ENCODE data around the gene PCDHA1.
"Not testable (repeated sequence)": the region's sequence is repeated elsewhere in the genome, so short reads cannot be mapped to it uniquely, and the experiment has no call there.

PCDHA1 gene

DNA sequence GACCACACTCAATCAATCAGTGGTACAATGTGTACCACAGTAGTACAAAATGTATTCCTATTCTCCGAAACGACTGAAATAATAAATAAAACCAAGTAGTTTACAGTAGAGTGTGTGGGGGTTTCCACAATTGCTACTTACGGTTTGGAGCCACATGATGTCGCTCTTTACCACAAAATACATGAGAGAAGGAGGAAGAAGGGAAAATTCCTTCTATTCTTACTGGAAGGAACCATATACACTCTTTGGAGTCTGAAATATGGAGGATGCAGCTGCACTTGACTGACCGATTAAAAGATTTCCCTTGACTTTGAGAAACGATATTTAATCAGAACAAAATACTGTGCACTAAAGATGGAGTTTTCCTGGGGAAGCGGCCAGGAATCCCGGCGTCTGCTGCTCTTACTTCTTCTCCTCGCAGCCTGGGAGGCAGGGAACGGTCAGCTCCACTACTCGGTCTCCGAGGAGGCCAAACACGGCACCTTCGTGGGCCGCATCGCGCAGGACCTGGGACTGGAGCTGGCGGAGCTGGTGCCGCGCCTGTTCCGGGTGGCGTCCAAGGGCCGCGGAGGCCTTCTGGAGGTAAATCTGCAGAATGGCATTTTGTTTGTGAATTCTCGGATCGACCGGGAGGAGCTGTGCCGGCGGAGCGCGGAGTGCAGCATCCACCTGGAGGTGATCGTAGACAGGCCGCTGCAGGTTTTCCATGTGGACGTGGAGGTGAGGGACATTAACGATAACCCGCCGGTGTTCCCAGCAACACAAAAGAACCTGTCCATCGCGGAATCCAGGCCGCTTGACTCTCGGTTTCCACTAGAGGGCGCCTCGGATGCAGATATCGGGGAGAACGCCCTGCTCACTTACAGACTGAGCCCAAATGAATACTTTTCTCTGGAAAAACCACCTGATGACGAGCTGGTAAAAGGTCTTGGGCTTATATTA, 21.2 kb downstream of the PCDHA1 start, which contains the start of gene PCDHA4:
PCDHA4 (plus strand) TSS at position 235 of the 942 bp plus-strand sequence.
- Histone ChIP-seq H3K4me2 (no peak within 1 kb of the TSS), H3K36me3 (no peaks in the 10 kb centered on the region; a peak in 1 of 22 replicates), H3K9ac (no peak within 1 kb of the TSS), H3K4me1 (no peaks in the 10 kb centered on the region), H4K20me1 (no peaks in the 10 kb centered on the region), H3K4me3 (no peak within 1 kb of the TSS), H3K27me3 (no peaks in the 10 kb centered on the region), H3K27ac (no peak within 1 kb of the TSS), H3K9me3 (replicated peaks in 1 of 11) (peaks cover 48 to 77% (median 59%) of the 10 kb centered on the region in 11 experiments)
- no peak for TF ChIP-seq Cebpa-rat (IDR thresholded peaks at IDR 0.05)

GRCh38 chr5:140808241-140808888, 22.4 kb downstream of the PCDHA1 start:
- not testable (repeated sequence) for H3K27ac ChIP-seq, H3K4me1 ChIP-seq, H3K36me3 ChIP-seq, H4K20me1 ChIP-seq, H3K4me3 ChIP-seq, H3K9ac ChIP-seq, H3K4me2 ChIP-seq, H3K27me3 ChIP-seq
- H3K9me3 ChIP-seq (replicated peaks in 1 of 11), result peaks cover 36 to 77% (median 46%) of the 10 kb centered on the region in 11 experiments

DNA sequence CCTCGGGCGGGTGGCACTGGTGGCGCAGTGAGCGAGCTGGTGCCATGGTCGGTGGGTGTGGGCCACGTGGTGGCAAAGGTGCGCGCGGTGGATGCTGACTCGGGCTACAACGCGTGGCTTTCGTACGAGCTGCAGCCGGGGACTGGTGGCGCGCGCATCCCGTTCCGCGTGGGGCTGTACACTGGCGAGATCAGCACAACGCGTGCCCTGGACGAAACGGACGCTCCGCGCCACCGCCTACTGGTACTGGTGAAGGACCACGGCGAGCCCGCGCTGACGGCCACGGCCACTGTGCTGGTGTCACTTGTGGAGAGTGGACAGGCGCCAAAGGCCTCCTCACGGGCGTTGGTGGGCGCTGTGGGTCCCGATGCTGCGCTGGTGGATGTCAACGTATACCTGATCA, 22.9 kb downstream of the PCDHA1 start:
- Histone ChIP-seq H3K27ac (no peak overlapping the region), H3K4me3 (no peak overlapping the region), H3K27me3 (no peaks in the 10 kb centered on the region), H3K4me1 (no peaks in the 10 kb centered on the region), H3K9me3 (replicated peaks in 1 of 11) (peaks cover 34 to 76% (median 42%) of the 10 kb centered on the region in 11 experiments), H3K4me2 (no peak overlapping the region), H3K9ac (no peak overlapping the region), H3K36me3 (no peaks in the 10 kb centered on the region), H4K20me1 (no peaks in the 10 kb centered on the region)
- TF ChIP-seq Cebpa-rat (IDR thresholded peaks at IDR 0.05), result no peak

- H3K4me3 ChIP-seq, result no peak within 1 kb of the TSS; a peak in 1 of 20 replicates
- H3K36me3 ChIP-seq, result no peaks in the 10 kb centered on the region
- no peak within 1 kb of the TSS for H3K27ac ChIP-seq
- no peak for TF ChIP-seq Cebpa-rat (IDR thresholded peaks at IDR 0.05)
- no peak within 1 kb of the TSS for H3K4me2 ChIP-seq
- H4K20me1 ChIP-seq, result no peaks in the 10 kb centered on the region
- H3K27me3 ChIP-seq, result no peaks in the 10 kb centered on the region
- H3K9ac ChIP-seq, result no peak within 1 kb of the TSS
- no peaks in the 10 kb centered on the region for H3K4me1 ChIP-seq
- H3K9me3 ChIP-seq (replicated peaks in 1 of 11), result peaks cover 27 to 46% (median 32%) of the 10 kb centered on the region in 11 experiments
These were observed 35.7 kb downstream of the PCDHA1 start, which contains the start of gene PCDHA5 for GRCh38 chr5:140821375-140822280. Gene PCDHA5 (plus strand): TSS chr5:140821613.

DNA sequence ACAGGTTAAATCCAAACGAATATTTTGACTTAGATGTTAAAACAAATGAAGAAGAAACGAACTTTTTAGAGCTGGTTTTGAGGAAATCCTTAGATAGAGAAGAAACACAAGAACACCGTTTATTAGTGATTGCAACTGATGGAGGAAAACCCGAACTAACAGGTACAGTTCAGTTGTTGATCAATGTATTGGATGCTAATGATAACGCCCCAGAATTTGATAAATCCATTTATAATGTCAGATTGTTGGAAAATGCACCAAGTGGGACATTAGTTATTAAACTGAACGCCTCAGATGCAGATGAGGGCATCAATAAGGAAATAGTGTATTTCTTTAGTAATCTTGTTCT, 36.3 kb downstream of the PCDHA1 start:
- no peaks in the 10 kb centered on the region for H3K27me3 ChIP-seq
- no peaks in the 10 kb centered on the region for H3K36me3 ChIP-seq
- no peak for TF ChIP-seq Cebpa-rat (IDR thresholded peaks at IDR 0.05)
- H3K9me3 ChIP-seq (replicated peaks in 1 of 11), result peaks cover 27 to 40% (median 32%) of the 10 kb centered on the region in 11 experiments
- H3K27ac ChIP-seq, result no peak overlapping the region
- H3K4me2 ChIP-seq, result no peak overlapping the region
- no peaks in the 10 kb centered on the region for H3K4me1 ChIP-seq
- H3K4me3 ChIP-seq, result no peak overlapping the region
- no peaks in the 10 kb centered on the region for H4K20me1 ChIP-seq
- H3K9ac ChIP-seq, result no peak overlapping the region

DNA sequence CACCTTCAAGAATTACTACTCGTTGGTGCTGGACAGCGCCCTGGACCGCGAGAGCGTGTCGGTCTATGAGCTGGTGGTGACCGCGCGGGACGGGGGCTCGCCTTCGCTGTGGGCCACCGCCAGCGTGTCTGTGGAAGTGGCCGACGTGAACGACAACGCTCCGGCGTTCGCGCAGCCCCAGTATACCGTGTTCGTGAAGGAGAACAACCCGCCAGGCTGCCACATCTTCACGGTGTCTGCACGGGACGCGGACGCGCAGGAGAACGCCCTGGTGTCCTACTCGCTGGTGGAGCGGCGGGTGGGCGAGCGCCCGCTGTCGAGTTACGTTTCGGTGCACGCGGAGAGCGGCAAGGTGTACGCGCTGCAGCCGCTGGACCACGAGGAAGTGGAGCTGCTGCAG, 37.0 kb downstream of the PCDHA1 start:
- H3K27ac ChIP-seq, H3K4me1 ChIP-seq, H3K27me3 ChIP-seq, H3K9ac ChIP-seq, H3K4me2 ChIP-seq, H3K36me3 ChIP-seq, H4K20me1 ChIP-seq, H3K4me3 ChIP-seq: not testable (repeated sequence)
- peaks cover 31 to 45% (median 36%) of the 10 kb centered on the region in 11 experiments for H3K9me3 ChIP-seq (replicated peaks in 1 of 11)

DNA sequence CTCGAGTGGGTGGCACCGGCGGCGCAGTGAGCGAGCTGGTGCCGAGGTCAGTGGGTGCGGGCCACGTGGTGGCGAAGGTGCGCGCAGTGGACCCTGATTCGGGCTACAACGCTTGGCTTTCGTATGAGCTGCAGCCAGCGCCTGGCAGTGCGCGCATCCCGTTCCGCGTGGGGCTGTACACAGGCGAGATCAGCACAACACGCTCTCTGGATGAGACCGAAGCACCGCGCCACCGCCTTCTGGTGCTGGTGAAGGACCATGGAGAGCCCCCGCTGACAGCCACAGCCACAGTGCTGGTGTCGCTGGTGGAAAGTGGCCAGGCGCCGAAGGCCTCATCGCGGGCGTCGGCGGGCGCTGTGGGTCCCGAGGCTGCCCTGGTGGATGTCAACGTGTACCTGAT, 37.5 kb downstream of the PCDHA1 start:
- Histone ChIP-seq H3K36me3 (no peaks in the 10 kb centered on the region), H3K4me2 (no peak overlapping the region), H4K20me1 (no peaks in the 10 kb centered on the region), H3K4me1 (no peaks in the 10 kb centered on the region), H3K27me3 (no peaks in the 10 kb centered on the region), H3K9me3 (replicated peaks in 1 of 11) (peaks cover 36 to 50% (median 41%) of the 10 kb centered on the region in 11 experiments), H3K27ac (no peak overlapping the region), H3K9ac (no peak overlapping the region), H3K4me3 (no peak overlapping the region)
- TF ChIP-seq Cebpa-rat (IDR thresholded peaks at IDR 0.05), result no peak

DNA sequence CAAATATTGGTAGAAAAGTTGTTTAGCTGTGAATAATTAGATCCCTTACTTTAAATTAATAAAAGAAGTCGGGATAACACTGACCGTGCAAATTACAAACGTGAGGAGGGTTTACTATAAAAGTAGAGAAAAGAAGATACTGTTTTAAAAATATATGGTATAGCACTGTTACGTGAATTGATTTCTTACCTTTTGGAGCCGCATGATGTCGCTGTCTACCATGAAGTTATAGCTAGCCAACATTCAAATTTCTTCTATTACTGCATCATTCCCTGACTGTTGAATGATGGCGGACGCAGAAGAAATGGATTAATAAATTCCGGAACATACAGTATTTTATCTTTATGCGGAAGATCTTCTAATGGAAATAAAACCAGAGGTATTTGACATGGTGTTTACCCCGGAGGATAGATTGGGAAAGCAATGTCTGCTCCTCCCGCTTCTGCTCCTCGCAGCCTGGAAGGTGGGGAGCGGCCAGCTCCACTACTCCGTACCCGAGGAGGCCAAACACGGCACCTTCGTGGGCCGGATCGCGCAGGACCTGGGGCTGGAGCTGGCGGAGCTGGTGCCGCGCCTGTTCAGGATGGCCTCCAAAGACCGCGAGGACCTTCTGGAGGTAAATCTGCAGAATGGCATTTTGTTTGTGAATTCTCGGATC, 41.9 kb downstream of the PCDHA1 start, which contains the start of gene PCDHA6:
PCDHA6 (plus strand) TSS at position 257 of the 658 bp plus-strand sequence; CDS start at position 389, 132 bp downstream.
- TF ChIP-seq Cebpa-rat (IDR thresholded peaks at IDR 0.05), result no peak
- Histone ChIP-seq H3K27me3 (no peaks in the 10 kb centered on the region), H3K4me2 (no peak within 1 kb of the TSS), H3K4me1 (no peaks in the 10 kb centered on the region), H3K27ac (no peak within 1 kb of the TSS), H3K36me3 (no peaks in the 10 kb centered on the region), H3K4me3 (no peak within 1 kb of the TSS), H3K9ac (no peak within 1 kb of the TSS), H4K20me1 (no peaks in the 10 kb centered on the region), H3K9me3 (replicated peaks in 1 of 11) (peaks cover 37 to 54% (median 43%) of the 10 kb centered on the region in 11 experiments)
